MG63 (cell line): ENCODE data around the gene C19orf67. TPM values are rescaled to one million over a fixed set of nuclear protein-coding genes. Genes with fewer than 3 reads are reported as not detected.

Experiments used
- DNase-seq: peaks from one replicate; pipeline ENCODE4 v3.0.0-alpha.2; 2020
- H3K27me3 ChIP-seq: fragments of 250-450 bp; sonication (Bioruptor Pico); 2 replicates; pipeline ENCODE4 v1.5.1; 2020; ENCODE audit warnings: mild to moderate bottlenecking, moderate library complexity
- H3K36me3 ChIP-seq: fragments of 250-450 bp; sonication (Bioruptor Pico); 2 replicates; pipeline ENCODE4 v1.5.1; 2020; ENCODE audit warnings: mild to moderate bottlenecking, moderate library complexity
- H3K4me3 ChIP-seq: fragments of 250-450 bp; sonication (Bioruptor Pico); 2 replicates; pipeline ENCODE4 v1.5.1; 2020; ENCODE audit warnings: mild to moderate bottlenecking, moderate library complexity
- H3K9me3 ChIP-seq: fragments of 250-450 bp; sonication (Bioruptor Pico); 2 replicates; pipeline ENCODE4 v1.5.1; 2020; ENCODE audit warnings: mild to moderate bottlenecking, moderate library complexity
- total RNA-seq: library from RNA; depleted of rRNA; stranded (reverse); fragments of >200 nt; shearing (Covaris generic); gene quantifications from 2 replicates; pipeline ENCODE4 v1.2.3, GENCODE V29; 2014; ENCODE audit warnings: low replicate concordance

The C19orf67 gene
- total RNA-seq, 1 experiment from 2014 or later: not detected

DNA sequence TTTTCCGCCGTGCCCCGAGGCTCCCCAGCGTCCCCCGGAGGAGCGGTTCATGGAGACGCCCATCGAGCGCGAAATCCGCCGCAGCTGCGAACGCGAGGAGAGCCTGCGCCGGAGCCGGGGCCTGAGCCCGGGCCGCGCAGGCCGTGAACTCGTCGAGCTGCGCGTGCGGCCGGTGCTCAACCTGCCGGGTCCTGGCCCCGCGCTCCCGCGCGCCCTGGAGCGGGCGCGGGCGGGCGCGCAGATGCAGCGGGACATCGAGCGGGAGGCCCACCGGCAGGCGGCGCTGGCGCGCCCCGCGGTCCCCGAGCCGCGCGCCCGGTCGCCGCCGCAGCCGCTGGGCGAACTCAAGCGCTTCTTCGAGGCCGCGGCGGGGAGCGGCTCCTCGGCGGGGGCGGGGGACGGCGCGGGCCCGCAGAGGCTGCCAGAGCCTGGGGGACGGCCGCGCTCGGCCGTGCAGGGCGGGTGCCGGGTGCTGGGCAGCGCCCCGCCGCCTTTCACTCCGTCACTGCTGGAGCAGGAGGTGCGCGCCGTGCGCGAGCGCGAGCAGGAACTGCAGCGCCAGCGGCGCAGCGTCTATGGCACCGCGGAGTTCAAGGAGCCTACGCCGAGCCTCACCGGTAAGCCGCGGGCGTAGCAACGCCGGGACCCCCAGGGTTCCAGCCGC lies 12.2 kb downstream of the C19orf67 start:
- Histone ChIP-seq H3K27me3 (peaks cover 7% of the 10 kb centered on the region), H3K36me3 (no peaks in the 10 kb centered on the region), H3K9me3 (no peaks in the 10 kb centered on the region), H3K4me3 (peak overlapping the region; percentile 64)
- DNase-seq: peak; percentile 83

DNA sequence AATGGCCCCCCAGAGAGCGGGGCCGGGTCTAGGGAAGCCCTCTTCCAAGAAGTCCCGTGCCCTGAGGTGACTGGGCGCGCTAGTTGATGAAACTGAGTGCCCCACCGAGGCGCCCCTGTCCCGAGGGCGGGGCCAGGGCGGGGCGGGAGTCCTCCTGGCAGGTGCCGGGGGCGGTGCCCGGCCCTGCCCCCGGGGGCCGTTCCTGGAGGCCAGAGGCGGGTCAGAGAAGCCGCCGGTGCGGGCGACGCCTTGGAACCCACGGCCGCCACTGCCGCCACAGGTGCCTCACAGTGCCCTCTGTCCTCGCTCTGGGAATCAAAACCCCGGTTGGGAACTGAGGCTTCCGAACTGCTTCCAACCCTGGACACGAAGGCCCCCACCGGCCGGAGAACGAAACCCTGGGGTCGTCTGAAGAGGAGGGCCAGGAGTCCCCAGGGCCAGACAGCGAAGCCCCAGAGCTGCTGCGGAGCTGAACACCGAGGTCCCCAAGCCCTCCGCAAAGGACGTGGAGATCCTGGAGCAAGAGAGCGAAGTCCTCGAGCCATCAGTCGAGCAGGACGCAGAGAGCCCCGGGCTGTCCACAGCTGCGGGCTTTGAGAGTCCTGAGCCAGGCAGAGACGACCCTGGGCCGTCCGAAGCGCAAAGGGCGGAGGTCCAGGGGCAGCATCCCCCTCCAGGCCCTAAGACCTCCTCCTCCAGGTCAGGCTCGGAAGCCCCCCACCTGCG lies 12.9 kb downstream of the C19orf67 start, which contains the start of gene MISP3:
Gene MISP3, plus strand, starts transcription at position 252 of the 726 bp plus-strand sequence. CDS start 524 bp downstream, outside the sequence.
- DNase-seq: no peak
- H3K4me3 ChIP-seq: peak within 1 kb of the TSS; percentile 64
- no peaks in the 10 kb centered on the region for H3K36me3 ChIP-seq
- H3K27me3 ChIP-seq: peaks cover 7% of the 10 kb centered on the region
- no peaks in the 10 kb centered on the region for H3K9me3 ChIP-seq

DNA sequence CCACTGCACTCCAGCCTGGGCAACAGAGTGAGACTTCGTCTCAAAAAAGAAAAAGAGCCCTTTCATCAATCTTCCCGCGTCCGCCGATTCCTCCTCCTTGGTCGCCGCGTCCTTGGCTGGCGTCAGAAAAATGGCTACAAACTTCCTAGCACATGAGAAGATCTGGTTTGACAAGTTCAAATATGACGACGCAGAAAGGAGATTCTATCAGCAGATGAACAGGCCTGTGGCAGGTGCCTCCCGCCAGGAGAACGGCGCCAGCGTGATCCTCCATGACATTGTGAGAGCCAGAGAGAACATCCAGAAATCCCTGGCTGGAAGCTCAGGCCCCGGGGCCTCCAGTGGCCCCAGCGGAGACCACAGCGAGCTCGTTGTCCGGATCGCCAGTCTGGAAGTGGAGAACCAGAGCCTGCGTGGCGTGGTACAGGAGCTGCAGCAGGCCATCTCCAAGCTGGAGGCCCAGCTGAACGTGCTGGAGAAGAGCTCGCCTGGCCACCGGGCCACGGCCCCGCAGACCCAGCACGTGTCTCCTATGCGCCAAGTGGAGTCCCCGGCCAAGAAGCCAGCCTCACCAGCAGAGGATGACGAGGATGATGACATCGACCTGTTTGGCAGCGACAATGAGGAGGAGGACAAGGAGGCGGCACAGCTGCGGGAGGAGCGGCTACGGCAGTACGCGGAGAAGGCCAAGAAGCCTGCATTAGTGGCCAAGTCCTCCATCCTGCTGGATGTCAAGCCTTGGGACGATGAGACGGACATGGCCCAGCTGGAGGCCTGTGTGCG lies 15.1 kb downstream of the C19orf67 start:
- DNase-seq: no peak
- Histone ChIP-seq H3K27me3 (peaks cover 7% of the 10 kb centered on the region), H3K36me3 (no peaks in the 10 kb centered on the region), H3K4me3 (no peak overlapping the region), H3K9me3 (no peaks in the 10 kb centered on the region)

GRCh38 chr19:14066134-14066533 lies 19.4 kb downstream of the C19orf67 start:
- no peaks in the 10 kb centered on the region for H3K9me3 ChIP-seq
- no peaks in the 10 kb centered on the region for H3K36me3 ChIP-seq
- H3K4me3 ChIP-seq: no peak overlapping the region
- no peaks in the 10 kb centered on the region for H3K27me3 ChIP-seq
- DNase-seq: no peak

DNA sequence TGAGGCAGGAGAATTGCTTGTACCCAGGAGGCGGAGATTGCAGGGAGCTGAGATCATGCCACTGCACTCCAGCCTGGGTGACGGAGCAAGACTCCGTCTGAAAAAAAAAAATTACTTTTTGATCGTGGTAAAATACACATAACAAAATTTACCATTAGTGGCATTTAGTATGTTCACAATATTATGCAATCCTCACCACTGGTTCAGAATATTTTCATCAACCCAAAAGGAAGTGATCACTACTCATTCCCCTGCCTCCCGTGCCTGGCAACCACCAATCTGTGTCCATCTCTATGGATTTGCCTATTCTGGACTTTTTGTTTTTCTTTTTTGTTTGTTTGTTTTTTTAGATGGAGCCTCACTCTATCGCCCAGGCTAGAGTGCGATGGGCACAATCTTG lies 22.5 kb downstream of the C19orf67 start:
- peaks cover 17% of the 10 kb centered on the region for H3K27me3 ChIP-seq
- H3K36me3 ChIP-seq: no peaks in the 10 kb centered on the region
- no peaks in the 10 kb centered on the region for H3K9me3 ChIP-seq
- no peak for DNase-seq
- H3K4me3 ChIP-seq: no peak overlapping the region

- no peaks in the 10 kb centered on the region for H3K9me3 ChIP-seq
- no peak for DNase-seq
- H3K36me3 ChIP-seq: no peaks in the 10 kb centered on the region
- no peak overlapping the region for H3K4me3 ChIP-seq
- H3K27me3 ChIP-seq: peaks cover 17% of the 10 kb centered on the region
Measured at GRCh38 chr19:14062558-14062855, 23.1 kb downstream of the C19orf67 start.

- DNase-seq: no peak
- Histone ChIP-seq H3K4me3 (no peak within 1 kb of the TSS), H3K27me3 (peaks cover 17% of the 10 kb centered on the region), H3K9me3 (no peaks in the 10 kb centered on the region), H3K36me3 (no peaks in the 10 kb centered on the region)
Measured at GRCh38 chr19:14061751-14062557, 23.6 kb downstream of the C19orf67 start, which contains the start of gene PALM3. TSS of gene PALM3 (minus strand) at chr19:14062076. CDS start at chr19:14061980, 96 bp downstream.

GRCh38 chr19:14061081-14061749 lies 24.4 kb downstream of the C19orf67 start:
- no peak for DNase-seq
- Histone ChIP-seq H3K9me3 (no peaks in the 10 kb centered on the region), H3K36me3 (no peaks in the 10 kb centered on the region), H3K27me3 (peaks cover 17% of the 10 kb centered on the region), H3K4me3 (no peak overlapping the region)

GRCh38 chr19:14059652-14060155 lies 25.9 kb downstream of the C19orf67 start:
- peaks cover 17% of the 10 kb centered on the region for H3K27me3 ChIP-seq
- no peaks in the 10 kb centered on the region for H3K9me3 ChIP-seq
- H3K4me3 ChIP-seq: no peak overlapping the region
- H3K36me3 ChIP-seq: no peaks in the 10 kb centered on the region
- DNase-seq: no peak

- DNase-seq: no peak
- Histone ChIP-seq H3K4me3 (no peak overlapping the region), H3K27me3 (peaks cover 17% of the 10 kb centered on the region), H3K36me3 (no peaks in the 10 kb centered on the region), H3K9me3 (no peaks in the 10 kb centered on the region)
Measured at GRCh38 chr19:14059093-14059480, 26.5 kb downstream of the C19orf67 start.

DNA sequence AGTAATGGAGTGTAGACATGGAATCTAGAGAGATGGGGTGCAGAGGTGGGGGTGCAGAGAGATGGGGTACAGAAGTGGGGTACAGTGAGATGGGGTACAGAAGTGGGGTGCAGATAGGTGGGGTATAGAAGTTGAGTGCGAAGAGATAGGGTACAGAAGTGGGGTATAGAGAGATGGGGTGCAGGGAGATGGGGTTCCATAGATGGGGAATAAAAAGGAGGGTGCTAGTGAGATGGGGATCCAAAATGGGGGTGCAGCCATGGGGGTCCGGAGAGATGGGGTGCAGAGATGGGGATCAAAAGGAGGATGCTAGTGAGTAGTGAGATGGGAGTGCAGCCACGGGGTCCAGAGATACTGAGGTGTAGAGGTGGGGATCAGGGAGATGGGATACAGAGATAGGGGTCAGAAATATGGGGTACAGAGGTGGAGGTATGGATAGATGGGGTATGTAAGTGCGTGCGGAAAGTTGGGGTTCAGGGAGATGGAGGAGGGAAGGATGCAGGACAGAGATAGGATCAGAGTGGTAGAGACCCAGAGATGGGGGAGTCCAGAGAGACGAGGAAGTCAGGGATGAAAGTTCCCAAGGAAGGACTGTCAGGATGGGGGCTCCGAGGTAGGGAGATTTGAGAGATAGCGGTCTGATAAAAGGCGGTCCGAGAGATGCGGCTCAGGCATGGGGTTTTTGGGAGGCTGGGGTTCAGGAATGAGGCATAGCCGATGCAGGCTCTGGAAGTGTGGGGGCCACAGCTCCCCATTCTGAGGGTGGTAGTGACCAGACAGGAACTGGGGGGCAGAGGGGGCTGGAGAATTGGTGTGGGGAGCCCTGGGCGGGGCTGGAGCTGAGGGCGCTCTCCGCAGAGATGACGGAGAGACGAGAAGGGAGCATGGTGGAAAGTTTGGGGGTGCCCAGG lies 27.1 kb downstream of the C19orf67 start:
- Histone ChIP-seq H3K9me3 (no peaks in the 10 kb centered on the region), H3K4me3 (no peak overlapping the region; the same call in 1 of the 2 replicates), H3K36me3 (no peaks in the 10 kb centered on the region), H3K27me3 (peaks cover 17% of the 10 kb centered on the region)
- DNase-seq: no peak

- Histone ChIP-seq H3K9me3 (no peaks in the 10 kb centered on the region), H3K4me3 (no peak overlapping the region), H3K27me3 (peaks cover 17% of the 10 kb centered on the region), H3K36me3 (no peaks in the 10 kb centered on the region; the same call in 1 of the 2 replicates)
- no peak for DNase-seq
Measured at GRCh38 chr19:14056741-14057356, 28.7 kb downstream of the C19orf67 start.

- Histone ChIP-seq H3K27me3 (peaks cover 17% of the 10 kb centered on the region), H3K36me3 (no peaks in the 10 kb centered on the region; the same call in 1 of the 2 replicates), H3K9me3 (no peaks in the 10 kb centered on the region), H3K4me3 (no peak overlapping the region)
- no peak for DNase-seq
Measured at GRCh38 chr19:14056069-14056666, 29.4 kb downstream of the C19orf67 start.

- DNase-seq: no peak
- H3K9me3 ChIP-seq: no peaks in the 10 kb centered on the region
- peaks cover 17% of the 10 kb centered on the region for H3K27me3 ChIP-seq
- H3K4me3 ChIP-seq: no peak overlapping the region
- H3K36me3 ChIP-seq: no peaks in the 10 kb centered on the region; the same call in 1 of the 2 replicates
Measured at GRCh38 chr19:14055396-14055795, 30.2 kb downstream of the C19orf67 start.
